Breast epithelium (tissue), 4 donors: Measurements from ENCODE around the gene BATF2. TPM values are rescaled to one million over a fixed set of nuclear protein-coding genes. Genes with fewer than 3 reads are reported as not detected.
A peak's percentile ranks its signal among the peaks of the same experiment; 100 is the strongest.

Source experiments
- DNase-seq, 2 donors: peaks; one replicate each; pipeline ENCODE4 v3.0.0-alpha.2; 2019; ENCODE audit warnings: low spot score in 2 of 2
- H3K27ac ChIP-seq, 2 donors: fragments of 200-600 bp; sonication (generic) in 1 of 2; one replicate each; pipeline ENCODE4 v1.5.1; 2016 to 2019; ENCODE audit warnings: mild to moderate bottlenecking in 1 of 2
- H3K27me3 ChIP-seq, 2 donors: fragments of 200-600 bp; sonication (generic) in 1 of 2; one replicate each; pipeline versions ENCODE4 v1.5.1 to v1.6.0; 2017 to 2019; ENCODE audit warnings: control low read depth in 1 of 2, mild to moderate bottlenecking in 1 of 2
- H3K36me3 ChIP-seq: fragments of 200-600 bp; one replicate; pipeline ENCODE4 v1.5.1; 2019
- H3K4me1 ChIP-seq, 2 donors: fragments of 200-600 bp; sonication (generic); one replicate each; pipeline ENCODE4 v1.5.1; 2016 to 2019; ENCODE audit warnings: control low read depth in 1 of 2
- H3K4me3 ChIP-seq, 3 donors: fragments of 200-600 bp; sonication (generic); 1 replicate in 2 of 3; 2 replicates in 1 of 3; pipeline ENCODE4 v1.5.1; 2016 to 2019; ENCODE audit warnings: mild to moderate bottlenecking in 3 of 3, moderate library complexity in 2 of 3
- H3K9me3 ChIP-seq, 2 donors: fragments of 200-600 bp; sonication (generic) in 1 of 2; one replicate each; pipeline ENCODE4 v1.5.1; 2016 to 2019; ENCODE audit warnings: control low read depth in 1 of 2
- POLR2A ChIP-seq: fragments of 450-650 bp; IDR thresholded peaks from one replicate; pipeline ENCODE4 v1.6.1; 2016; ENCODE audit warnings: antibody characterized with exemption, mild to moderate bottlenecking, moderate library complexity
- POLR2AphosphoS5 ChIP-seq, 3 donors: sonication (generic); formaldehyde crosslinking; IDR thresholded peaks; one replicate each; pipeline ENCODE4 v1.6.1; 2017; ENCODE audit warnings: antibody characterized with exemption in 3 of 3
- intact Hi-C: fragments of 100-400 bp; cut with DNase I; formaldehyde crosslinking; loops from one replicate; pipeline ENCODE4 v1.15.1; 2023; ENCODE audit warnings: low total_unique reads
- total RNA-seq, 3 donors: library from RNA; depleted of rRNA; stranded (reverse); fragments of >200 nt; gene quantifications; one replicate each; pipeline ENCODE4 v1.1.0, GENCODE V29; 2016
- TF ChIP-seq, protein P1 (sequence below), 3 donors: fragments of 450-650 bp; IDR thresholded peaks; one replicate each; pipeline ENCODE4 v1.5.1; 2016 to 2017; ENCODE audit warnings: antibody characterized with exemption in 3 of 3, mild to moderate bottlenecking in 3 of 3, moderate library complexity in 3 of 3

BATF2 gene
- total RNA-seq, 3 donors from 2014 or later: 0.33 to 1.5 (median 0.64) TPM

DNA sequence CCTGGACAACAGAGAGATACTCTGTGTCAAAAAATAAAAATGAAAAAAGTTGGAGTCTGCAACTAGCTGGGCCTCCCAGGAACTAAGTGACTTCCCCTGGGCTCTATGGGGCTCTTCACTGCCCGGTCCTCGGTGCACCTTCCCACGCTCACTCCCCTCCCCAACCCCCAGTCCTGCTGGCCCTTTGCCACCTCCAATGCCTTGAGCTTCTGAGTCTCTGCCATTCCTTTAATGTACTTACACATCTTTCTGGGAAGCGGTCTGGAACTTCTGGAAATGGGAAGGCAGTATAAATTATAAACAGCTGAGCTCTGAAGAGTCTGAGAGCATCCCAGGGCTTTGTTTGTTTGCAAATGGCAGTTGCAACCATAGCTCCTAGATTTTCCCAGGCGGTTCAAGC lies 5.9 kb upstream of the BATF2 start:
- Histone ChIP-seq H3K4me1 (no peaks in the 10 kb centered on the region), H3K36me3 (no peaks in the 10 kb centered on the region), H3K9me3 (no peaks in the 10 kb centered on the region), H3K27me3 (no peaks in the 10 kb centered on the region), H3K27ac (no peak overlapping the region), H3K4me3 (no peak overlapping the region)
- TF ChIP-seq POLR2A (no peak), POLR2AphosphoS5 (IDR thresholded peaks at IDR 0.05) (no peak)
- TF ChIP-seq, protein P1, sequence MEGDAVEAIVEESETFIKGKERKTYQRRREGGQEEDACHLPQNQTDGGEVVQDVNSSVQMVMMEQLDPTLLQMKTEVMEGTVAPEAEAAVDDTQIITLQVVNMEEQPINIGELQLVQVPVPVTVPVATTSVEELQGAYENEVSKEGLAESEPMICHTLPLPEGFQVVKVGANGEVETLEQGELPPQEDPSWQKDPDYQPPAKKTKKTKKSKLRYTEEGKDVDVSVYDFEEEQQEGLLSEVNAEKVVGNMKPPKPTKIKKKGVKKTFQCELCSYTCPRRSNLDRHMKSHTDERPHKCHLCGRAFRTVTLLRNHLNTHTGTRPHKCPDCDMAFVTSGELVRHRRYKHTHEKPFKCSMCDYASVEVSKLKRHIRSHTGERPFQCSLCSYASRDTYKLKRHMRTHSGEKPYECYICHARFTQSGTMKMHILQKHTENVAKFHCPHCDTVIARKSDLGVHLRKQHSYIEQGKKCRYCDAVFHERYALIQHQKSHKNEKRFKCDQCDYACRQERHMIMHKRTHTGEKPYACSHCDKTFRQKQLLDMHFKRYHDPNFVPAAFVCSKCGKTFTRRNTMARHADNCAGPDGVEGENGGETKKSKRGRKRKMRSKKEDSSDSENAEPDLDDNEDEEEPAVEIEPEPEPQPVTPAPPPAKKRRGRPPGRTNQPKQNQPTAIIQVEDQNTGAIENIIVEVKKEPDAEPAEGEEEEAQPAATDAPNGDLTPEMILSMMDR (IDR thresholded peaks at IDR 0.05): no peak
- no peak for DNase-seq
- intact Hi-C loops: no loop called here

DNA sequence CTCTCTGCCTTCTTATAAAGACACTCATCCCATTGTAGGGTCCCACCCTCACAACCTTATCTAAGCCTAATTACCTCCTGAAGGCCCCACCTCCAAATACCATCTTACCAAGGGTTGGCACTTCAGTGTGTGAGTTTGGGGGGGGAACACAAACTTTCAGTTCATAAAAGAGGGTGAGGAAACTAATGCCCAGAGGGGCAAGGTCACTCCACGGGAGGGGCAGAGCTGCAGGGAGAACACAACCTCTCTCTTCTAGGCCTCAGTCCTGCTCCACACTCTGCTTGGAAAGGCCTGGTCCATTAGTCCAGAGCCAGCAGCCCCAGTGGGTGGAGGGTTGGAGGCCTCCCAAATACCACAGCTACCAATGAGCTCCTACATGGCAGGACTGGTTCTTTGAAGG lies 2.7 kb upstream of the BATF2 start:
- DNase-seq: no peak
- Histone ChIP-seq H3K4me3 (no peak overlapping the region), H3K36me3 (no peaks in the 10 kb centered on the region), H3K27me3 (no peaks in the 10 kb centered on the region), H3K27ac (no peak overlapping the region), H3K4me1 (no peaks in the 10 kb centered on the region), H3K9me3 (no peaks in the 10 kb centered on the region)
- TF ChIP-seq, protein P1 (IDR thresholded peaks at IDR 0.05): no peak
- TF ChIP-seq POLR2A (no peak), POLR2AphosphoS5 (IDR thresholded peaks at IDR 0.05) (no peak)
- intact Hi-C loops: loop anchor here (10.0 kb wide), 1 partner anchor 55 kb away; no protein-coding TSS in a partner anchor

DNA sequence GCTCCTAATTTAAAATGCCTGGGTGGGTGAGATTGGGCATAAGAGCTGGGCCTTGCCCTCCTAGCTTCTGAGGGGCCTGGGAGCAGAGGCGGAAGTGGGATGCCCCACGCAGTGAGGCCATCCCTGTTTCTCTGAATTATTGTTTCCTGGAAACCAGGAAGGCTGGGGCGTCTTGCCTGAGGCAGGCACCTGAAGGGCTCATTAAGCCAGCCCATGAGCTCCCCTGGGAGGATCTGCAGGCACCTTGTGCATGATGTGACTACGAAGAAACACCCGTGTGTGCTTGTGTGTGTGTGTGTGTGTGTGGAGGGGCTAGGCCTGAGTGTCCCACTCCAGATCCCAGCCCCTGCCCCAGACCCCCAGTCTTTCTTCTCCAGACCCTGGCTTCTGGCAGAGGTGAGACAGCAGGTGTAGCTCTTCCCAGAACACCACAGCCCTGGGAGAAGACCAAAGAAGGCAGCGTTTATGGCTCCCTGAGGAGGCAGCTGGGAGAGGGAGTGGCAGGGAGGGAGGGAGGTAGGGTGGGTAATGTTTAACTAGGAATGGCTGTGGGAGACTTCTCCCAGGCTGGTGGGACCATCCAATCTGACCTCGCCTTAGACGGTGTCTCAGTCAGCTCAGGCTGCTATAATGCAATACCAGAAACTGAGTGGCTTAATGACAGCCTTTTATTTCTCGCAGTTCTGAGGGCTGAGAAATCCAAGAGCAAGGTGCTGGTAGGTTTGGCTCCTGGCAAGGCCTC lies 2.1 kb upstream of the BATF2 start:
- H3K9me3 ChIP-seq: no peaks in the 10 kb centered on the region
- TF ChIP-seq POLR2AphosphoS5 (IDR thresholded peaks at IDR 0.05) (no peak), POLR2A (no peak)
- TF ChIP-seq, protein P1 (IDR thresholded peaks at IDR 0.05): no peak
- intact Hi-C loops: loop anchor here (10.0 kb wide), 1 partner anchor 54 kb away; no protein-coding TSS in a partner anchor
- no peaks in the 10 kb centered on the region for H3K27me3 ChIP-seq
- H3K36me3 ChIP-seq: no peaks in the 10 kb centered on the region
- DNase-seq: no peak
- no peak overlapping the region for H3K27ac ChIP-seq
- no peak overlapping the region for H3K4me3 ChIP-seq
- H3K4me1 ChIP-seq: no peaks in the 10 kb centered on the region

DNA sequence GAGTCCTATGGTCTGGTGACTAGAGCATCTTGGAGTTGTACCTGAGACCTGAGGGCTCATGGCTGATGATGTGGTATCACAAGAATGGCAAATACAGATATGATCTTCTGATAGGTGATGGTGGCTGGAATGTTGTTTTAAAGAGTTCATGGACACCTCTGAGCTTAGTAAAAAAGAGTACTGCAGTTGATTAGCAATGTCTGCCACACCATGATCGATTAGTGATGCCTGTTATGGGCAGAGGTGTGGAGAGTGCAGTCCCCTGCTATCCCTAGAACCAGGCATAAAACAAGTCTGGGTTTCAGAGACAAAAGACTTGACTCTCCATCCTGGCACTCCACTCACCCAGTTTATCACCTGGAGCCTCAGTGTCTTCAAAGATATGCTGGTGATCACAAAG lies 1.4 kb upstream of the BATF2 start:
- Histone ChIP-seq H3K36me3 (no peaks in the 10 kb centered on the region), H3K4me3 (no peak overlapping the region), H3K27ac (no peak overlapping the region), H3K9me3 (no peaks in the 10 kb centered on the region), H3K27me3 (no peaks in the 10 kb centered on the region), H3K4me1 (no peaks in the 10 kb centered on the region)
- no peak for DNase-seq
- no peak for TF ChIP-seq POLR2A
- TF ChIP-seq, protein P1 (IDR thresholded peaks at IDR 0.05): no peak
- no peak for TF ChIP-seq POLR2AphosphoS5 (IDR thresholded peaks at IDR 0.05)
- intact Hi-C loops: loop anchor here (10.0 kb wide), 1 partner anchor 53 kb away; no protein-coding TSS in a partner anchor

DNA sequence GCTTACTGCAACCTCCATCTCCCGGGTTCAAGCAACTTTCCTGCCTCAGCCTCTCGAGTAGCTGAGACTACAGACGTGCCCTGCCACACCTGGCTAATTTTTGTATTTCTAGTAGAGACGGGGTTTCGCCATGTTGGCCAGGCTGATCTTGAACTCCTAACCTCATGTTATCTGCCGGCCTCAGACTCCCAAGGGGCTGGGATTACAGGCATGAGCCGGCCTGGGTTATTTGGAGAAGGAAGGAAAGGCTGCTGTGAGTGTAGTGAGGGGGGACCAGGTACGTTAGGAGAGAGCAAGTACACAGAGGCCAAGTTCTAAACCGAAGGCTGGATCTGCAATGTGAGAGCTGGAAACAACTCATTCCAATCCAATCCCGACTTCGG lies 453 bp downstream of the BATF2 start:
- H3K4me1 ChIP-seq: no peaks in the 10 kb centered on the region
- intact Hi-C loops: loop anchor here (10.0 kb wide), 1 partner anchor 52 kb away; no protein-coding TSS in a partner anchor
- no peaks in the 10 kb centered on the region for H3K9me3 ChIP-seq
- no peak for DNase-seq
- H3K27me3 ChIP-seq: no peaks in the 10 kb centered on the region
- H3K4me3 ChIP-seq: peak overlapping the region; percentile 17 to 65 (median 47)
- H3K36me3 ChIP-seq: no peaks in the 10 kb centered on the region
- H3K27ac ChIP-seq: peak overlapping the region; percentile 64 to 73
- no peak for TF ChIP-seq POLR2AphosphoS5 (IDR thresholded peaks at IDR 0.05)
- TF ChIP-seq POLR2A: no peak
- TF ChIP-seq, protein P1 (IDR thresholded peaks at IDR 0.05): no peak
